Vagina (tissue), 2 donors: ENCODE measurements around the gene F10. TPM values are rescaled to one million over a fixed set of nuclear protein-coding genes. Genes with fewer than 3 reads are reported as not detected.

Experiments used
- DNase-seq, 2 donors: peaks; one replicate each; pipeline ENCODE4 v3.0.0-alpha.2; 2017; ENCODE audit errors: extremely low spot score in 2 of 2
- H3K27ac ChIP-seq: fragments of 200-600 bp; sonication (generic); one replicate; pipeline ENCODE4 v1.5.1; 2019
- H3K27me3 ChIP-seq: fragments of 200-600 bp; sonication (generic); one replicate; pipeline ENCODE4 v1.5.1; 2019
- H3K36me3 ChIP-seq, 2 donors: fragments of 200-600 bp; sonication (generic); one replicate each; pipeline ENCODE4 v1.5.1; 2017 to 2019
- H3K4me1 ChIP-seq: fragments of 200-600 bp; sonication (generic); one replicate; pipeline ENCODE4 v1.5.1; 2019
- H3K4me3 ChIP-seq, 2 donors: fragments of 200-600 bp; sonication (generic); 1 replicate in 1 of 2; 2 replicates in 1 of 2; pipeline ENCODE4 v1.5.1; 2016 to 2019
- H3K9me3 ChIP-seq: fragments of 200-600 bp; sonication (generic); one replicate; pipeline ENCODE4 v1.5.1; 2019
- CTCF ChIP-seq, 3 experiments: fragments of 450-650 bp in 2 of 3; fragments of 200-600 bp in 1 of 3; sonication (generic) in 1 of 3; IDR thresholded peaks; one replicate each; pipeline ENCODE4 v1.5.1; 2017 to 2019; ENCODE audit warnings: antibody characterized with exemption in 3 of 3, mild to moderate bottlenecking in 2 of 3, moderate library complexity in 2 of 3
- POLR2A ChIP-seq, 2 donors: fragments of 450-650 bp; IDR thresholded peaks; one replicate each; pipeline ENCODE4 v1.6.1; 2017; ENCODE audit warnings: antibody characterized with exemption in 2 of 2, mild to moderate bottlenecking in 2 of 2, moderate library complexity in 2 of 2
- POLR2AphosphoS5 ChIP-seq, 2 donors: sonication (generic); formaldehyde crosslinking; IDR thresholded peaks; one replicate each; pipeline ENCODE4 v1.9.0; 2017; ENCODE audit warnings: antibody characterized with exemption in 2 of 2, mild to moderate bottlenecking in 2 of 2, low read depth in 1 of 2; ENCODE audit not compliant: insufficient read depth in 1 of 2
- intact Hi-C: fragments of 100-400 bp; cut with DNase I; formaldehyde crosslinking; loops from one replicate; pipeline ENCODE4 v1.15.1; 2023
- total RNA-seq: library from RNA; depleted of rRNA; stranded (reverse); fragments of >200 nt; gene quantifications from one replicate; pipeline ENCODE4 v1.2.3, GENCODE V29; 2016

F10 gene
- total RNA-seq, 1 donor from 2014 or later = 16.7 TPM

DNA sequence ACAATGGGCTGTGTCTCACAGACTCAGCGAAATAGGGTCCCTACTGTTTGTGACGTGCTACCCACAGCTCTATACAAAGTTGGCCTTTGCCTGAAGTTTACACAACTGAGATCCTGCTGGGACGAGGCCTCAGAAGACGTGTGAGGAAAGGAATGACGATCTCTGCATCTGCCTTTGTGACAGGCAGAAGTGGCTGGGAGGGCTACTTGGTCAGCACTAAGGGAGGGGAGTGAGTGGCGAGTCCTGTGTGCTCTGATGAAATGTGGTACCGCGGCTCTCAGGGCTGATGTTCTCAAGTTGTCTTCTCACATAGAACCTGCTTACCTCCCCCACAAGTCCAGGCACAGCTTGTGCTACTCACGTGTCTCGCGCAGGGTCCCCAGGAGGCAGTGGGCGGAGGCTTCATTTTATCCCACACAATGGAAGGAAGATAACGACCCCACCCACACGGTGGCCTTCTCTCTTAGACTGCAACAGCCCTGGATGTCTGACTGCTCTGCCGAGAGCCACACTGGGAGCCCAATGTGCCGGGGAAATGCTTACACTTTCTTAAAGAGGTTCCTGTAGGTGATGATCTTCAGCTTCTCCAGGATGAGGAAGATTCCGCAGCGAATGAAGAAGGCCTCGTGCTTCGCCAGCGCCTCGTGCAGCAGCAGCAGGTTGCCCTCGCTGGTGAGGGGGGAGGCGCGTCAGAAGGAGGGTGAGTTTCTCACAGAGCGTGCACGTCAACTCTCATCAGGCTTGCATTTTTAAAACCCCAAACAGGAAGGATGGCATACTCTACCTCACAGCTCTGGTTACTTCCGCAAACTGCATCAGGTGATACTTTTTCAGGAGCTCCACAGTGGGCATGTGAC lies 57.0 kb downstream of the F10 start:
- Histone ChIP-seq H3K9me3 (no peaks in the 10 kb centered on the region), H3K27me3 (no peaks in the 10 kb centered on the region), H3K4me3 (no peak overlapping the region), H3K4me1 (no peaks in the 10 kb centered on the region), H3K27ac (no peak overlapping the region), H3K36me3 (peaks cover 0 to 80% of the 10 kb centered on the region in 2 donors)
- DNase-seq = peak in 1 of 2 donors; percentile 58
- intact Hi-C loops = no loop called here
- TF ChIP-seq CTCF (IDR thresholded peaks at IDR 0.05) = no peak
- TF ChIP-seq POLR2A (IDR thresholded peaks at IDR 0.05) = no peak
- TF ChIP-seq POLR2AphosphoS5 (IDR thresholded peaks at IDR 0.05; ENCODE audit: insufficient read depth in 1 of 2, low read depth in 1 of 2) = no peak

GRCh38 chr13:113182046-113182445 lies 59.4 kb downstream of the F10 start:
- no peaks in the 10 kb centered on the region for H3K9me3 ChIP-seq
- peaks cover 0 to 64% of the 10 kb centered on the region in 2 donors for H3K36me3 ChIP-seq
- no peaks in the 10 kb centered on the region for H3K4me1 ChIP-seq
- TF ChIP-seq POLR2A (IDR thresholded peaks at IDR 0.05) (no peak), POLR2AphosphoS5 (IDR thresholded peaks at IDR 0.05; ENCODE audit: insufficient read depth in 1 of 2, low read depth in 1 of 2) (no peak), CTCF (IDR thresholded peaks at IDR 0.05) (no peak)
- intact Hi-C loops = no loop called here
- no peak overlapping the region for H3K4me3 ChIP-seq
- no peak overlapping the region for H3K27ac ChIP-seq
- H3K27me3 ChIP-seq = no peaks in the 10 kb centered on the region
- no peak for DNase-seq

DNA sequence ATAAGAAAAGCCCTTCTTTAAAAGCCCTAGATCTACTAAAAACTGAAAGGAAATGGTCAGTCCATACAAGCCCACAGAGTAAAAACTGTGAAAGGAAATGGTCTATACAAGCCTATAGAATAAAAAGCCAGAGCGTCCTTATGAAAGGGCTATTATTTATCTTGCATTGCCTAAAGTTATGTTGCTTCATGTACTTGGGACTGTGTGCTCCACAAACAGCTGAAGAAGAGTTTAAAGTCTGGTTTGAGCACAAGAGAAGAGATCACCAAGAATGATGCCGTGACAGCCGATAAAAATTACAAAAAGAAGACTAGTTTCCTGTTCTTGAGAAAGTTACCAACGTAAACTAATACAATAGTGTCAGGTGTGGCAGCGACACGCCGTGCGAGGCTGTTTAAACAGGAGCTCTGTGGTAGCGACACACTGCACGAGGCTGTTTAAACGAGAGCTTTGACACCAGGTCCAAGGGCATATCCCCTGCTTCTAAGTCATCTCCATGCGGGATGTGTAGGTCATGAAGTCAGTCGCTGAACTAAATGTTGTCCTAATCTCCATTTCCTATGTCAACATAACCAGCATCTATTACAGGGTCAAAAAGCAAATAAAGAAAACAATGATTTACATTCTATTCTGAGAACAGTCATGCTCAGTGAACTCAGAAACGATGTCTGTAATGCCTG lies 61.0 kb downstream of the F10 start:
- H3K27ac ChIP-seq = no peak overlapping the region

GRCh38 chr13:113184568-113185440 lies 62.2 kb downstream of the F10 start:
- Histone ChIP-seq H3K36me3 (peaks cover 0 to 48% of the 10 kb centered on the region in 2 donors), H3K4me1 (no peaks in the 10 kb centered on the region), H3K27ac (no peak overlapping the region), H3K27me3 (no peaks in the 10 kb centered on the region), H3K9me3 (no peaks in the 10 kb centered on the region), H3K4me3 (no peak overlapping the region)
- no peak for DNase-seq
- TF ChIP-seq POLR2A (IDR thresholded peaks at IDR 0.05) = no peak
- TF ChIP-seq POLR2AphosphoS5 (IDR thresholded peaks at IDR 0.05; ENCODE audit: insufficient read depth in 1 of 2, low read depth in 1 of 2) = no peak
- intact Hi-C loops = no loop called here

More for the DNA sequence above, 61.0 kb downstream of the F10 start:
- H3K4me3 ChIP-seq = no peak overlapping the region
- H3K36me3 ChIP-seq = peaks cover 0 to 54% of the 10 kb centered on the region in 2 donors
- no peak for TF ChIP-seq POLR2A (IDR thresholded peaks at IDR 0.05)
- no peak for TF ChIP-seq POLR2AphosphoS5 (IDR thresholded peaks at IDR 0.05; ENCODE audit: insufficient read depth in 1 of 2, low read depth in 1 of 2)
- TF ChIP-seq CTCF (IDR thresholded peaks at IDR 0.05) = no peak
- H3K27me3 ChIP-seq = no peaks in the 10 kb centered on the region
- intact Hi-C loops = no loop called here
- no peaks in the 10 kb centered on the region for H3K4me1 ChIP-seq
- DNase-seq = no peak
- H3K9me3 ChIP-seq = no peaks in the 10 kb centered on the region
